ENCODE measurements around the gene PSMG2.
A peak's percentile ranks its signal among the peaks of the same experiment; 100 is the strongest.
"Not testable (repeated sequence)": the region's sequence is repeated elsewhere in the genome, so short reads cannot be mapped to it uniquely, and the experiment has no call there.

Gene PSMG2

GRCh38 chr18:12747530-12748315 lies 44.9 kb downstream of the PSMG2 start:
- H3K27ac ChIP-seq = no peak overlapping the region
- H3K36me3 ChIP-seq = no peaks in the 10 kb centered on the region
- H3K4me3 ChIP-seq = no peak overlapping the region
- H3K4me1 ChIP-seq = peaks cover 84% of the 10 kb centered on the region
- TF ChIP-seq Cebpa-rat (IDR thresholded peaks at IDR 0.05) = no peak
- H3K27me3 ChIP-seq = no peaks in the 10 kb centered on the region
- H3K9me3 ChIP-seq = no peaks in the 10 kb centered on the region
- no peaks in the 10 kb centered on the region for H4K20me1 ChIP-seq
- no peak overlapping the region for H3K9ac ChIP-seq
- H3K4me2 ChIP-seq = peak overlapping the region; percentile 82

- no peaks in the 10 kb centered on the region for H3K27me3 ChIP-seq
- 0 out of 2 replicates have a peak, but pooled peaks cover under 1% of the 10 kb centered on the region for H3K9me3 ChIP-seq
- H4K20me1 ChIP-seq = no peaks in the 10 kb centered on the region
- H3K4me3 ChIP-seq = no peak overlapping the region; the same call in 1 of the 2 replicates
- no peak overlapping the region for H3K9ac ChIP-seq
- peak overlapping the region; percentile 82 for H3K4me2 ChIP-seq
- peaks cover 91% of the 10 kb centered on the region for H3K4me1 ChIP-seq
- peak overlapping the region; percentile 49; the same call in 1 of the 2 replicates for H3K27ac ChIP-seq
- no peak for TF ChIP-seq Cebpa-rat (IDR thresholded peaks at IDR 0.05)
- H3K36me3 ChIP-seq = no peaks in the 10 kb centered on the region
Measured at GRCh38 chr18:12748671-12749070, 45.8 kb downstream of the PSMG2 start.

- Histone ChIP-seq H3K27ac (peak overlapping the region; percentile 49; the same call in 1 of the 2 replicates), H3K27me3 (no peaks in the 10 kb centered on the region), H3K4me2 (peak overlapping the region; percentile 82), H3K4me1 (peaks cover 91% of the 10 kb centered on the region), H3K9ac (no peak overlapping the region), H4K20me1 (no peaks in the 10 kb centered on the region), H3K4me3 (peak overlapping the region; percentile 29), H3K9me3 (0 out of 2 replicates have a peak, but pooled peaks cover 5% of the 10 kb centered on the region), H3K36me3 (no peaks in the 10 kb centered on the region)
- TF ChIP-seq Cebpa-rat (IDR thresholded peaks at IDR 0.05) = no peak
Measured at GRCh38 chr18:12749121-12749520, 46.3 kb downstream of the PSMG2 start.

GRCh38 chr18:12750076-12750714 lies 47.4 kb downstream of the PSMG2 start:
- Histone ChIP-seq H3K27me3 (no peaks in the 10 kb centered on the region), H4K20me1 (no peaks in the 10 kb centered on the region), H3K4me3 (peak overlapping the region; percentile 21), H3K36me3 (no peaks in the 10 kb centered on the region), H3K9me3 (peaks cover 16% of the 10 kb centered on the region), H3K27ac (peak overlapping the region; percentile 85), H3K9ac (peak overlapping the region; percentile 66), H3K4me1 (peaks cover 82% of the 10 kb centered on the region), H3K4me2 (peak overlapping the region; percentile 82)
- TF ChIP-seq Cebpa-rat (IDR thresholded peaks at IDR 0.05) = no peak

GRCh38 chr18:12750715-12751502 lies 48.1 kb downstream of the PSMG2 start:
- peak overlapping the region; percentile 82 for H3K4me2 ChIP-seq
- H3K36me3 ChIP-seq = no peaks in the 10 kb centered on the region
- H3K27me3 ChIP-seq = no peaks in the 10 kb centered on the region
- TF ChIP-seq Cebpa-rat (IDR thresholded peaks at IDR 0.05) = no peak
- peak overlapping the region; percentile 21 for H3K4me3 ChIP-seq
- H4K20me1 ChIP-seq = no peaks in the 10 kb centered on the region
- peak overlapping the region; percentile 66 for H3K9ac ChIP-seq
- H3K9me3 ChIP-seq = peaks cover 23% of the 10 kb centered on the region
- peaks cover 75% of the 10 kb centered on the region for H3K4me1 ChIP-seq
- peak overlapping the region; percentile 85 for H3K27ac ChIP-seq

GRCh38 chr18:12751503-12751884 lies 48.7 kb downstream of the PSMG2 start:
- no peak for TF ChIP-seq Cebpa-rat (IDR thresholded peaks at IDR 0.05)
- no peaks in the 10 kb centered on the region for H3K36me3 ChIP-seq
- no peaks in the 10 kb centered on the region for H3K27me3 ChIP-seq
- H3K9ac ChIP-seq = 0 out of 2 replicates have a peak overlapping the region, but pooled peaks have one; percentile 66
- H3K27ac ChIP-seq = peak overlapping the region; percentile 85; the same call in 1 of the 2 replicates
- no peak overlapping the region for H3K4me3 ChIP-seq
- no peaks in the 10 kb centered on the region for H4K20me1 ChIP-seq
- H3K4me1 ChIP-seq = peaks cover 69% of the 10 kb centered on the region
- peaks cover 29% of the 10 kb centered on the region for H3K9me3 ChIP-seq
- peak overlapping the region; percentile 82 for H3K4me2 ChIP-seq

GRCh38 chr18:12751891-12752290 lies 49.0 kb downstream of the PSMG2 start:
- Histone ChIP-seq H3K36me3 (no peaks in the 10 kb centered on the region), H3K4me3 (no peak overlapping the region), H3K27me3 (no peaks in the 10 kb centered on the region), H3K4me2 (peak overlapping the region; percentile 82), H4K20me1 (no peaks in the 10 kb centered on the region), H3K9ac (no peak overlapping the region), H3K4me1 (peaks cover 65% of the 10 kb centered on the region), H3K9me3 (peaks cover 33% of the 10 kb centered on the region), H3K27ac (peak overlapping the region; percentile 85; the same call in 1 of the 2 replicates)
- TF ChIP-seq Cebpa-rat (IDR thresholded peaks at IDR 0.05) = no peak

GRCh38 chr18:12754511-12754910 lies 51.7 kb downstream of the PSMG2 start:
- Histone ChIP-seq H3K9me3 (peaks cover 41% of the 10 kb centered on the region), H3K4me1 (peaks cover 39% of the 10 kb centered on the region), H3K27me3 (no peaks in the 10 kb centered on the region), H3K27ac (no peak overlapping the region), H3K4me3 (no peak overlapping the region), H4K20me1 (no peaks in the 10 kb centered on the region), H3K9ac (no peak overlapping the region), H3K4me2 (no peak overlapping the region), H3K36me3 (no peaks in the 10 kb centered on the region)
- no peak for TF ChIP-seq Cebpa-rat (IDR thresholded peaks at IDR 0.05)

GRCh38 chr18:12755606-12756005 lies 52.8 kb downstream of the PSMG2 start:
- H3K4me2 ChIP-seq, H3K36me3 ChIP-seq, H3K9ac ChIP-seq, H3K27me3 ChIP-seq, H3K4me3 ChIP-seq, H3K27ac ChIP-seq, H4K20me1 ChIP-seq: not testable (repeated sequence)
- Histone ChIP-seq H3K4me1 (peaks cover 28% of the 10 kb centered on the region), H3K9me3 (peaks cover 41% of the 10 kb centered on the region)

GRCh38 chr18:12756619-12757239 lies 53.9 kb downstream of the PSMG2 start:
- H3K27ac ChIP-seq, H3K9ac ChIP-seq, H3K27me3 ChIP-seq, H3K4me3 ChIP-seq, H3K36me3 ChIP-seq, H4K20me1 ChIP-seq, H3K4me2 ChIP-seq: not testable (repeated sequence)
- H3K4me1 ChIP-seq = peaks cover 16% of the 10 kb centered on the region
- peaks cover 41% of the 10 kb centered on the region for H3K9me3 ChIP-seq

GRCh38 chr18:12758566-12758965 lies 55.7 kb downstream of the PSMG2 start:
- not testable (repeated sequence) for H3K27me3 ChIP-seq, H3K27ac ChIP-seq, H3K9ac ChIP-seq, H3K4me1 ChIP-seq, H3K36me3 ChIP-seq, H3K4me3 ChIP-seq, H4K20me1 ChIP-seq, H3K4me2 ChIP-seq
- H3K9me3 ChIP-seq = peaks cover 49% of the 10 kb centered on the region
